Urothelium cell line (cell line): ENCODE data around the gene BCL11A.

Source experiments
- DNase-seq: peaks from one replicate; pipeline ENCODE4 v3.0.0; 2011; ENCODE audit warnings: low spot score, mixed read lengths
- FAIRE-seq: peaks from 2 replicates; lab custom pipeline; 2011; peaks lifted over from hg19 to GRCh38; lab: Jason Lieb, UNC

BCL11A gene

GRCh38 chr2:60413069-60413813, 140.2 kb downstream of the BCL11A start:
- no peak for DNase-seq

GRCh38 chr2:60412620-60413019, 140.8 kb downstream of the BCL11A start:
- no peak for FAIRE-seq
- DNase-seq: no peak

More at GRCh38 chr2:60413069-60413813, 140.2 kb downstream of the BCL11A start:
- FAIRE-seq: no peak

- DNase-seq (no peak), FAIRE-seq (no peak)
Observed at GRCh38 chr2:60412027-60412426, 141.4 kb downstream of the BCL11A start.

GRCh38 chr2:60411295-60411694, 142.2 kb downstream of the BCL11A start:
- no peak for FAIRE-seq
- no peak for DNase-seq

- DNase-seq (no peak), FAIRE-seq (no peak)
Observed at GRCh38 chr2:60410456-60411146, 142.9 kb downstream of the BCL11A start.

GRCh38 chr2:60409531-60409871, 144.0 kb downstream of the BCL11A start:
- no peak for FAIRE-seq
- no peak for DNase-seq

GRCh38 chr2:60408811-60409530, 144.5 kb downstream of the BCL11A start:
- FAIRE-seq (no peak), DNase-seq (no peak)

GRCh38 chr2:60408207-60408606, 145.2 kb downstream of the BCL11A start:
- DNase-seq: no peak
- FAIRE-seq: no peak

- DNase-seq (no peak), FAIRE-seq (no peak)
Observed at GRCh38 chr2:60407398-60407797, 146.1 kb downstream of the BCL11A start.

GRCh38 chr2:60406192-60406591, 147.3 kb downstream of the BCL11A start:
- FAIRE-seq: no peak

GRCh38 chr2:60405271-60405919, 148.1 kb downstream of the BCL11A start:
- FAIRE-seq: no peak
- DNase-seq: no peak

More at GRCh38 chr2:60406192-60406591, 147.3 kb downstream of the BCL11A start:
- DNase-seq: no peak
